ENCODE measurements around the gene RNF13.

The RNF13 gene, protein sequence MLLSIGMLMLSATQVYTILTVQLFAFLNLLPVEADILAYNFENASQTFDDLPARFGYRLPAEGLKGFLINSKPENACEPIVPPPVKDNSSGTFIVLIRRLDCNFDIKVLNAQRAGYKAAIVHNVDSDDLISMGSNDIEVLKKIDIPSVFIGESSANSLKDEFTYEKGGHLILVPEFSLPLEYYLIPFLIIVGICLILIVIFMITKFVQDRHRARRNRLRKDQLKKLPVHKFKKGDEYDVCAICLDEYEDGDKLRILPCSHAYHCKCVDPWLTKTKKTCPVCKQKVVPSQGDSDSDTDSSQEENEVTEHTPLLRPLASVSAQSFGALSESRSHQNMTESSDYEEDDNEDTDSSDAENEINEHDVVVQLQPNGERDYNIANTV

DNA sequence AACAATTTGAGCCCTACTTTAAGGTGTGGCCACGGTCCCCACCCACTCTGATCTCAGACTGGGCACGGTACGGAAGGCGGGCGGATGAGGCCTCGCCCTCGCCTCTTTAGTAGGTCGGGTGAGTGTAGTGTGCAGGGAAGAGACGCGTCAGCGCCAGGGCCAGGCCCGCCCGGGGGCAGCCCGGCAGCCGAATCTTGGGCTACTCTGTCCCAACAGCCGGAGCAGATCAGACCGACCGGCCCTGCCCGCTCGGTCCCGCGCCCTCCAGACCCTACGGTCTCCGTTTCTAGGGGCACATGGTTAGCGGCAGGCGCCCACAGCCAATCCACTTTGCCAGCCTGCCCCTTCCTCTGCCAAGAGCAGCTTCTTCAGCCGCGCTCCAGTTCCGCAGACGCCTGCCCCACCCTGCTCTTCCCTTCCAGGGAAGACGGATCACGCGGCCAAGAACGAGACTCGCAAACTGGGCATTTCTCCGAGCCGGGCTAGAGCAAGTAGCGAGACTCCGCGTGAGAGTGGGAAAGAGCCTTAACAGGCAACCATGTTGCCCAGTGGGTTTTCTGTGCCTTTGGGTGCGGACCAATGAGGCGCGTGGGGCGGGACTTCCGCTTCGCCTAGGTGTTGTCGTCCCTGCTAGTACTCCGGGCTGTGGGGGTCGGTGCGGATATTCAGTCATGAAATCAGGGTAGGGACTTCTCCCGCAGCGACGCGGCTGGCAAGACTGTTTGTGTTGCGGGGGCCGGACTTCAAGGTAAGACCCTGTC is at the start of gene RNF13:
RNF13 (plus strand) TSS at position 610 of the 761 bp plus-strand sequence. CDS start 32,812 bp downstream, outside the sequence.
- in situ Hi-C loops (cut with MboI; ENCODE audit: low sequenced_read_pairs): no loop called here

DNA sequence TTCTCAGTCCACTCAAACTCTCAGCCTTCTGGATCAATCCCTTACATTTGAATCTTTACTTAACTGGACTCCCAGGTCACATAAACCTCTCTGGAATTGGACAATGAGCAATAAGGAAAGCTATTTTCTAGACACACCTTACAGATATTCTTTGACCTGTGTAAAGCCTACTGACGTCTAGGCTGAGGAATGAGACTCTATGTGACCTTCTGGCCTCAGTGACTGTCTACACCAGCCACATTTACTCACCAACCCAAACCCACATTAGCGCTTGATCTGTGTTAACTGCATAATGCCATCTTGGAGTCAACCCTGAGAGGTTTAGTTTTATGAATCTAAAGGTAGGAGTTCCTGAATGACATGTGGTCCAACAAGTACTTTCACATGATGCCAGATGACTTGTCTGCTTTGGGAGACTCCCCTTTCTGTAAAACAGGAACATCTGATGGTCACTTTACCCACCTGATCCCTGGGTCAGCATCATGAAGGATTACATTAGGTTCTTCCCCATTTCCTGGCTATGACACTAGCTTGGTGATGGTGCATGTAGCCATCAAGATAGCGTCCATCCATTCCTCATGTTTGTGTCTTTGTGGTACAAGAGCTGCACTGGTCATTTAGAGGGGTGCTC is 49.3 kb upstream of the RNF13 start:
- in situ Hi-C loops (cut with MboI; ENCODE audit: low sequenced_read_pairs): no loop called here

DNA sequence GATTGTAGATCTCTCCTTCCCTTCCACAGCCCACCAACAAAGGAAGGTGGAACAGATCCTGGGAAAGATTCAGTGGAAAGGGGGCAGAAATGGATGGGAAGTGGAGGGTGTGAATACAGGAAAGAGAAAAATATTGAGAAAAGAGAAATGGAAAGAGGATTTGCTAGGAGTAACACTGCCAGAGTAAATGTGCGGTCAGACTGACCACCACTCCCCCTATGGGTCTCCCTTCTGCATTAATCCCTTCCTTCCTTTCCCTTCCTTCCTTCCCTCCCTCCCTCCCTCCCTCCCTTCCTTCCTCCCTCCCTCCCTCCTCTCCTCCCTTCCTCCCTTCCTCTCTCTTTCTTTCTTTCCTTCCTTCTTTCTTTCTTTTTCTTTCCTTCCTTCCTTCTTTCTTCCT is 48.7 kb upstream of the RNF13 start:
- in situ Hi-C loops (cut with MboI; ENCODE audit: low sequenced_read_pairs): no loop called here

DNA sequence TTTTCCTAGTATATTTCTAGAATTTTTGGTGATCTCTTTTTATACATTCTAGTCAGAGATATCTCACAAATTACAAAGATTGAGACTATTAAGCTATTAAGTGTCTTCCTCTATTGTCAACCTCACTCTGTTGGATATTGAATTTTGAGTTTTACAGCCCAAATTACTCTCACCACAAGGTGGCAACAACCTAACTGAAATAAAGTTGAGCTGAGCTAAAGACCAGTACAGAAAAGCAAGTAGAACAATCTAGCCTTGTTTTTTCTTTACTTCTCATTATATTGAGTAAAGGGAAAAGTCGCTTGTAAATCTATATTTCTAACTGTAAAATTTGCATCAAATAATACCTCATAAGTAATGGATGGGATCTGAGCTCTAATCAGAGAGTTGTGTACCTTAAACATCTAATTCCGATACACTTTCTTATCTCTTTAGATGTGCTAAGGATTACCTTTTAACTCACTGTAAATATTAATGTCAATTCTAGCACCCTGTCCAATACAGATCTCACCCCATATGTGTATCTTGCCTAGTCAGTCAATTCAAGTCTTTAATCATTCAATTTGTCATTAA is 47.2 kb upstream of the RNF13 start:
- in situ Hi-C loops (cut with MboI; ENCODE audit: low sequenced_read_pairs): no loop called here

DNA sequence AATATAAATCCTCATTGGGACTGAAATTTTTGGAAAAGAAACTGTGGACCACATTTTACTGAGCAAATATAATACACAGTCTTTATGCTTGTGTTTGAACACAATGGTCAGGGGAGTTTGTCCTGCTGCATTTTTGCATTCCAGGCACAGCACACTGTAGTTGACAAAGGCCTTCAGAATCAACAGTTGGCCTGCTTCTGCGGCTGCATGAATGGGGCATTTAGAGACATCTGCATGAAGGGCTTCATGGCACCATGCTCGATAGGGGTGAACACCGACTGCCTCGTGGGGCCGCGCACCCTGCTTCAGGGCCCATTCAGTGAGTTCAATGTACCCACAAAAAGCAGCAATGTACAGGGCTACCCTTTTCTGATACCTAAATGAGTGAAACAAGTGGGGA is 45.3 kb upstream of the RNF13 start:
- in situ Hi-C loops (cut with MboI; ENCODE audit: low sequenced_read_pairs): no loop called here

DNA sequence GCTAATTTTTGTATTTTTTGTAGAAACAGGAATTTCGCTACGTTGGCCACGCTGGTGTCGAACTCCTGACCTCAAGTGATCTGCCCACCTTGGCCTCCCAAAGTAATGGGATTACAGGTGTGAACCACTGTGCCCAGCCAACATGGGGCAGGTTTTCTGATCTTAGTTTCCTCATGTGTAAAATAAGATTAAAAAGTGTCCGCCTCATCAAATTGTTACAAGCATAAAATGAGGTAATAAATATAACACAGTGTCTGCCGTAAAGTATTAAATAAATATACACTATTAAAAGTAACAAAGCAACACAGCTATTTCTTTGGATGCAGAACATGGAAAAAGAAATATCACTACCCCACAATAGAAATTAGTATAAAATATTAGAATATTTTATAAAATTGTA is 44.3 kb upstream of the RNF13 start:
- in situ Hi-C loops (cut with MboI; ENCODE audit: low sequenced_read_pairs): no loop called here

DNA sequence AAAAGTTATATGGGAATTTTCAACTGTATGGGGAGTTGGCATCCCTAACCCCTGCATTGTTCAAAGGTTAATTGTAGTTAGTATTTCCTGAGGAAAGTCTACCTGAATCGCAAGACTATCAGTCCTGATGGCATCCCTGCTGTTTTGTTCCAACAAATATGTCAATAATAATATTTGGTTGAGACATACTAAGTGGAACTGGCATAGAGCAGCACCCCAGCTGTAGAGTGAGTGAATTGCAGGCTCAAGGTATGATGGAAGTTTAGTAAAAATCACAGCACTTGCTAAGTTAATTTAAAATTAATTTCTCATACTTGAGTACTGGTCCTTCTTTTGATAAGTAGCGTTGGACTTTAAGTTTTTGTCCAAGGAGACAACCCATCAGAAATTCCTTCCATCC is 42.8 kb upstream of the RNF13 start:
- in situ Hi-C loops (cut with MboI; ENCODE audit: low sequenced_read_pairs): no loop called here

DNA sequence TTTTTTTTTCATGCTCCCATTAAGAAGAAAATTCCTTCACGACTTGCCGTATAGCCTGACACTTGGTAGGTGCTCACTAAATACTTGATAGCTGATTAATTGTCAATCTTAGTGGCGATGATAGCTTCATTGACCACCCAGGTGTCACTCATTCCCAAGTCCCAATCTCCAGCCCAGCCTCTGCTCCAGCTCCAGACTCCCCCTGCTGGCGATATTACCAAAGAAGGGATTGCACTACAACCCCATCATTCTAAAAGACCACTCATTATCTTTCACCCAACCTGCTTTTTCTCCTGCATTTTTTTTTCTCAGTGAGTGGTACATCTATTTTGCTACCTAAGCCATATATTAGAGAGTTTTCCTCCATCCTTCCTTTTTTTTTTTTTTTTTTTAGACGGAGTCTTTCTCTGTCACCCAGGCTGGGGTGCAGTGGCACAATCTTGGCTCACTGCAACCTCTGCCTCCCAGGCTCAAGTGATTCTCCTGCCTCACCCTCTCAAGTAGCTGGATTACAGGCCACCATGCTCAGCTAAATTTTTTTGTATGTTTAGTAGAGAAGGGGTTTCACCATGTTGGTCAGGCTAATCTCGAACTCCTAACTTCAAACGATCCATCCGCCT is 41.3 kb upstream of the RNF13 start:
- in situ Hi-C loops (cut with MboI; ENCODE audit: low sequenced_read_pairs): no loop called here

DNA sequence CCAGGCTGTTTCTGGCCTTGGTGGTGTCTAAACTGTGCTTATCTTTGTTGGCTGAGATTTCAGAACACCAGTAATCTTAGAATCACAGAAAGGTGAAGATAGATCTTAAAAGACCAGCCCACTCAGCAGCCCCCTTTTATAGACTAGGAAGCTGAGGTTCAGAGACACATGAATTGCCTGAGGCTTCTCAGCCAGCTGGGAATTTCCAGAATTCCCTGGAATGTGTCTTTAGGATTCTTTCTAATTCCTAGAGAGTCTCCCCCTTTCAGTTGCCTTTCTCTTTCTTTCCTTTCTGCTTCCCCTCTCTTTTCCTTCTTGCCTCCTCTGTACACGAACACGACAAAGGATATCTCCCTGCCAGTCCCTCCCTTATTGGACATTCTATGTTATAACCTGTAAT is 40.2 kb upstream of the RNF13 start:
- in situ Hi-C loops (cut with MboI; ENCODE audit: low sequenced_read_pairs): no loop called here

DNA sequence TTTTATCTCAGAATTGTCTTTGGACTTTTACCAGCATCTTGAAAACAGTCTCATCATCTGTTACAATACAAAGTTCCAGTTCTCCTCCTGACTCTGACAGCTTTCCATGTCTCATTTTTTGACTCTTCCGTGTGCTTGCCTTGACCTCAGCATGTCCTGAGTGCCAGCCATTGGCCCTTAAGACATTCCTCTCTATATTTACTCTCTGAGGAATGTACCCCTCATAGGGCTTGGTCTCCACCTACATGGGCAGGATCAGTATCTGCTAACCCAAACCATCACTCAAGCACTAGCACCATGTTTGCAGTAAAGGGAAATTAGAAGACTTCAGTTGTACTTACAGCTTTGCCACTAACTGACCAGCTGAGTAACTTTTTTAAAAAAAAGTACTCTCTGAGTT is 36.8 kb upstream of the RNF13 start:
- in situ Hi-C loops (cut with MboI; ENCODE audit: low sequenced_read_pairs): no loop called here

DNA sequence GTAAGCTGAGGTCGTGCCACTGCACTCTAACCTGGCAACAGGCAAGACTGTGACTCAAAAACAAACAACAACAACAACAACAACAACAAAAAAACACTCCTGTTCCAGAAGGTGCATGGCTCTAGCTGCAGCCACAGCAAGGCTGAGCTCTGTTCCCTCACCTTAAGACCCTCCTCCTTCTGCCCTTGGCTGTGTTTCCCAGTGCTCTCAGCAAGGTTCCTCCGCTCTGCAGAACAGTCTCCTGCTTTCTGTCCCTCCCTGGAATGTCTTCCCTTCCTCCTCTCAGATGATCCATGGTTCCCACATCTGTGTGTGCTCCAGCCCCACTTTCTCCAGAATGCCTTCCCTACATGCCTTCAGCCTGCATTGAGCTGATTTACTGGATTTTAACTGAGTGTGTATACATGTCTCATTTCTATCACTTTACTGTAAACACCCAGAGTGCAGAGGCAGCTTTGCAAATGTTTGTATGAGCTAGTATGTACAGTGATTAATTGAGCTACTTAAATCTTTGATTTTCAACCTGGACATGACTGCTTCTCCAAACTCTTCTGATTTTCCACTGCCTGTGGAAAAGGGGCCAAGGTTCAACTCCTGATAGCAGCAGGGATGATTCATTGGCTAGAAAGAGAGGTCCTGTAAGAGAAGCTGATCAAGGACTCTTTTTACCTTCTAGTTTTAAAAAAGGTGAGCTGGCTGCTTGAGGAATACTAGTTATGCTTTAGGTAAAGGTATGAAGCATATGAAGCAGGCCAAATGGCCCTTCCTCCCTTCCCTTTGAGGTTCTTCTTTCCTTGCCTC is 35.4 kb upstream of the RNF13 start:
- in situ Hi-C loops (cut with MboI; ENCODE audit: low sequenced_read_pairs): no loop called here

DNA sequence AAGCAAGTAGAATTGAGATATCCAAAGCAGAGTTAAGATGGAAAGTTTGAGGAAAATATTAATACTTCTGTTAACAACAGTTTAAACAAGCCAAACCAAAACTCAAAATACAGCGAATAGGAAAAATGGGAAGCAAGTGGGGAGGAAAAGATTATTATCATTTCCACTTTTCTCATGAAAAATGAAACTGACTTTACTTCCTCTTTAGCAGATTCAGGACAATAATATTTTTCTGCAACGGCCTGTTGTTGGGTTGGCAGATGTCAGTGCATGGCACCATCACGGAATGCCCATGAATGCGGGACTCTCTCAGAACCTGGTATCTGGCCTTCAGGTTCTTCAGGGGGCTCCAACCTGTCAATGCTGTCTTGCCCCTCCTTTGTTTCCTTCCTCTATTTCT is 31.8 kb upstream of the RNF13 start:
- in situ Hi-C loops (cut with MboI; ENCODE audit: low sequenced_read_pairs): no loop called here

DNA sequence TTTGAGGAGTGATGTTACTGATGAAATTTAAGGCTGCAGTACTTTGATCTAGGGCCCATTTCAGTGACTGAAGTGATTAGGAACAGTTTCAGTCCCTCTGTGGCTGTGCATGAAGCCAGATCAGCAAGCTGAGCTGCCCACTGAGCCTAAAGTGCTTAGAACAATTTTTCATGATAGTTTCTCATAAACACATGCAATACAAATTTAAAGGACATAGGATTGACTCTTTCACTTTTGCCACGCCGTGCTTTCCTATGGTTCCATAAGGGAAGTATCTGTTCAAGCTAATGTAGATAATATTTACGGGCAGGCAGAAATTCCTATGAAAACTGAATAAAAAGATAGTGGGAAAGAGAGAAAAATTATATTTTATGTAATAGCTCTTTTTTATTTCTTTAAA is 31.3 kb upstream of the RNF13 start:
- in situ Hi-C loops (cut with MboI; ENCODE audit: low sequenced_read_pairs): no loop called here

DNA sequence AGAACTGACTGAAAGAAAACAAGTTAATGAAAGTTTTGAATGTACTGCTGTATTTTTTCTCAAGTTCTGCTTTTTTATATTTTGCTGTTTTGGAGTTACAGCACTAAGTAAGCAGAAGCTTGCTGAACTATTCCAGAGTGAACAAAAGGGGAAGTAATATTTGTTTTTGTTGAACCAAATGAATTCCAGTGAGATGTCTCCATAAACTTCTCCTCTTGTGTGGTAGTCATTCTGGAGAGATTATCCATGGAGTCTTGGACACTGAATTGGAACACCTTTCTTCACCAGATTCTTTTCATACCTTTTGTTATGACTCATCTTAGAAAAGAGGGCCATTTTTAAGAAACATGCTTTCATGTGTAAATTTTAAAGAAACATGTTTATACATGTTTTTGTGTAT is 29.4 kb upstream of the RNF13 start:
- in situ Hi-C loops (cut with MboI; ENCODE audit: low sequenced_read_pairs): no loop called here

DNA sequence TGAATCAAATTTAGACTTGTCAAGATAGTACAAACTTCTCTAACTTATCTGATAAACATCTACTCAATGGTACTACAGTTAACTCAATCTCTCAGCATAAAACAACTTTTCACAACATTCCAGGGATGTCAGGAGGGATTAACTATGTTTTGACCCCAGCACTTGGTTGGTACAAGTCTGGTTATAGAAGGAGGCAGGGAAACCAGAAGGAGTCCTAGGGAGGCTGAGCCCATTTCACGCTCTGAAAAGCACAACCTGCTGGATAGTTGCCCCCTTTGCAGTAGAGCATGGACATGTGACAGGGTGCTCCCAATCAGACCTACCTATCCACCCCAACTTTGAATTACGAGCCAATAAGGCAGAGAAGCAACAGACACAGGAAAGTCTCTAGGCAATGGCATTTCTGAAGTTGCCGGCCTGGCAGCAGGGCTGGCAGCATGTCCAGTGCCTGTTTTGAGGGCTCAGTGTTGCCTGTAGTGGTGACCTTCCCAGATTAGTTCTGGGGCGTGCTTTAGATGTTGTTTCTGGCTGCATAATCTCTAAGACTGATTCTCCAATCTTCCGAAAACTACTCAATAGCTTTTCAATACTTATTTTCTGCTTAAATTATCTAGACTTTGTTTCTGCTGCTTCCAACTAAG is 28.8 kb upstream of the RNF13 start:
- in situ Hi-C loops (cut with MboI; ENCODE audit: low sequenced_read_pairs): no loop called here

DNA sequence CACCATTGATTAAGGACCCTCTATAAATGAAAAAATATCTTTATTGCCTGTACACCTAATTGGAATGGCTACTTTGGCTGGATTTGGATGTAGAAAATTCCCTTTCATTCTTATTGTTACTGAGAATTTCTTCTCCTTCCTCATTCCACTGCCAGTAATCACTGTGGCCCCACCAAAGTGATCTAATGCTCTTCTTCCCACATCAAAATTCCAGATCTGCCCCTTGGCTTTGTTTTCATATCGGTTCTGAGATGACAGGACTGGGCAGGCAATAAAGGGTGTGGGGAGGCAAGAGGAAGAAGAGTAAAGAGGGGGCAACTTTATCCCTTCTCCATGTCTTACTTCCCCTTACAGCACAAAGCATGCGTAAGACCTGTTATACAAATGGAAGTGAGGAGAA is 22.7 kb upstream of the RNF13 start:
- in situ Hi-C loops (cut with MboI; ENCODE audit: low sequenced_read_pairs): no loop called here

DNA sequence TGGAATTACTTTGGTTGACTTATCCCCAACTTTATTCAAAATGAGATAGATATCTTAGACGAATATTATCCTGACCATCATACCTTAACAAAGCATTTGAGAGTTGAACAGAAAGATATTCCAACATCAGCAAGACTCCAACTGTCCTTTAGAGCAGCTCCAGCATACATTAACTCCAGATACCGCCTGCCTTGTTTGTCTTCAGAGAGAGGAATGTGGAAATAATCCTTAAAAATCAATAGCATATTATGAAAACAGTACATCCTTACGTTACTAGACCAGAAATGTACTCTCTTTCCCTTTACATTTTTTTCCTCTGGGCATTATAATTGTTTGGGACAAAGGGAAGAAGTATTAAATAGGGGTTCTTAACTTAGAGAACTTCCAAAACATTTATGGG is 22.3 kb upstream of the RNF13 start:
- in situ Hi-C loops (cut with MboI; ENCODE audit: low sequenced_read_pairs): no loop called here

DNA sequence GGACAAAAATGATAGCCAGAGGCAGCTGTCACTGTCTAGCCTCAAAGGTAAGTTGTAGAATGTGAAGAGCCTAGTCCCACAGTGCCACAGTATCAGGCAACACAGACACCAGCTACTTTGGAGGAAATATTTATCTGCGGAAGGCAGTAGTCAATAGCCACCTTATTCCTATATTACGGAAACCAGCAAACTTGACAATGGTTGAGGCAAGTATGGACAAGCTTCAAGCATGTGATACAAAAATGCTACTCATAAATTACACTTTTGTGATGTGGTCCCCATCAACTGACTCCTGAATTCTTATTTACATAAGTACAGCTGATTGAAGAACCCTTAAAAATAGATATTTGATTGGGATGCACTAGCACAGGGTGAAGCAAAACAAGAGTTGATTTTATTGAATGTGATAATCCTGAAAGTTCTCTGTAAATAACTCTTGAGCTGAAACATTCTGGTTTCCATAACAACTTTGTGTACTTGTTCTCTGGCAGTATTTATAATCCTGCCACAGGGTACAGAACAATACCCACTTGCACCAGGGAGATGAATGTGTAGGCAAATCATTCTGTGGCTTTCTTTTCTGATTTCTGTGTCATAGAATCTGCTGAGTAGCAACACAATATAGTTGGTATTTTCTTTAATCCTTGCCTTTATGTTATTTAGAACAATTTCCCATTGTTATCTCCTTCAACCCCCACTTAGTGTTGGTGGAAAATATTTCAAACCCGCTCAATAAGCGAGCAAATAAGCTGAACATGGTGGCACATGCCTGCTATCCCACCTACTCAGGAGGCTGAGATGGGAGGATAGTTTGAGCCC is 20.4 kb upstream of the RNF13 start, which contains the start of gene ANKUB1:
ANKUB1 (minus strand) TSS at position 103 of the 819 bp plus-strand sequence. CDS start 188 bp downstream, outside the sequence.
- in situ Hi-C loops (cut with MboI; ENCODE audit: low sequenced_read_pairs): no loop called here

DNA sequence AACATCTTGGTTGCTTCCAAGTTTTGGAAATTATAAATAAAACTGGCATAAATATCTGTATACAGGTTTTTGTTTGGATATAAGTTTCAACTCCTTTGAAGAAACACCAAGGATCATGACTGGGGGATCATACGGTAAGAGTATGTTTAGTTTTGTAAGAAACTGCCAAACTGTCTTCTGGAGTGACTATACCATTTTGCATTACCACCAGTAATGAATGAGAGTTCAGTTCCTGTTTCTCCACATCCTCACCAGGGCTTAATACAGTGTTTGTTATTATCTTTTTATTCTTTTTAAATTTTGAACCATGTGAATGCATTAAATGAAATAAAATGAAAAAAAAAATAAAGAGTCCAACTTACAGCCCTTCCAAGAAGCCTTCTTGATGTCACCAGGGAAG is 17.0 kb upstream of the RNF13 start:
- in situ Hi-C loops (cut with MboI; ENCODE audit: low sequenced_read_pairs): no loop called here

Measured in HL-60/S4 treated with phorbol 12-myristate 13-acetate at 8.2 ng/mL for 4 days and 3 days (cell line).